OCI-LY3 (cell line): ENCODE data around the gene NARF.

ENCODE experiments used
- CTCF ChIP-seq: fragments of 200-600, 300-600 bp; sonication (generic); IDR thresholded peaks from 2 replicates; pipeline ENCODE4 v1.5.1; 2014; ENCODE audit warnings: antibody characterized with exemption, low read length, low read depth
- EZH2phosphoT487 ChIP-seq: fragments of 200-600 bp; shearing (Covaris generic); IDR thresholded peaks from 2 replicates; pipeline ENCODE4 v1.6.1; 2018; ENCODE audit warnings: antibody characterized with exemption, mixed run types, low read depth

DNA sequence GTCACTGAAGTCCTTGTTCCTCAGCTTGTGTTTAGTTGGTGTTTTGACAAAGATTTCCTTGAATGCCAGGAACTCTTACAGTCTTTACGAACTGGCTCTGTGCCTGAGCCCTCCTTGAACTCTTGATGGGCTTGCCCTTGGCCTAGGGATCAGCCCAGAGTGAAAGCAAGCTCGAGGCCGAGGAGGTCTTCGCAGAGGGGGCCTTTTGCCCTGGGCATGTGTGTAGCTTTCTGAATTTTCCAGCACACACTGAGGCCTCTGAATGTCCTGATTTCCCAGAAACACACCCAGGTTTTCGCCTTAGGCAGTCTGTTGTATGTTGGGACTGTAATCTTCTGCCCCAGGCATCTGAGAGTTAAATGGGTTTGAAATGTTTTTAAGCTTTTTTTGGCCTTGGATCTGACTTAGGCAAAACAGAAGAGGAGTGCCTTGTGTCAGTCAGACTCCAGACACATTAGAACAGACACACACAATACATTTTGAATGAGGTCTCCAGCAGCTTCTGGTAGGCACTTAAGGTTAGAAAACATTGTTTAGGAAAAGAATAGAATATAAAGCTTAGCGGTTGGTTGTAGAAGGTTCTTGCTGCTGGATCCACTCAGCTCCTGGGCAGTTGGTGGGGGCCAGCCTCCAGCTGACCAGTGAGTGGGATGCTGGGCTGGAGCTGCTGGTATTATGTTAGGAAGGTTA lies 78.1 kb downstream of the NARF start:
- TF ChIP-seq CTCF: no peak
- no peak for TF ChIP-seq EZH2phosphoT487
